ENCODE results near the gene DCXR. TPM values are rescaled to one million over a fixed set of nuclear protein-coding genes. Genes with fewer than 3 reads are reported as not detected.

DCXR gene
- total RNA-seq, 1 donor from 2014 or later = 143 TPM

GRCh38 chr17:82006468-82007227 is 30.8 kb downstream of the DCXR start:
- intact Hi-C loops (cut with DNase I) = no loop called here
- no peak for DNase-seq
- TF ChIP-seq, protein P1, sequence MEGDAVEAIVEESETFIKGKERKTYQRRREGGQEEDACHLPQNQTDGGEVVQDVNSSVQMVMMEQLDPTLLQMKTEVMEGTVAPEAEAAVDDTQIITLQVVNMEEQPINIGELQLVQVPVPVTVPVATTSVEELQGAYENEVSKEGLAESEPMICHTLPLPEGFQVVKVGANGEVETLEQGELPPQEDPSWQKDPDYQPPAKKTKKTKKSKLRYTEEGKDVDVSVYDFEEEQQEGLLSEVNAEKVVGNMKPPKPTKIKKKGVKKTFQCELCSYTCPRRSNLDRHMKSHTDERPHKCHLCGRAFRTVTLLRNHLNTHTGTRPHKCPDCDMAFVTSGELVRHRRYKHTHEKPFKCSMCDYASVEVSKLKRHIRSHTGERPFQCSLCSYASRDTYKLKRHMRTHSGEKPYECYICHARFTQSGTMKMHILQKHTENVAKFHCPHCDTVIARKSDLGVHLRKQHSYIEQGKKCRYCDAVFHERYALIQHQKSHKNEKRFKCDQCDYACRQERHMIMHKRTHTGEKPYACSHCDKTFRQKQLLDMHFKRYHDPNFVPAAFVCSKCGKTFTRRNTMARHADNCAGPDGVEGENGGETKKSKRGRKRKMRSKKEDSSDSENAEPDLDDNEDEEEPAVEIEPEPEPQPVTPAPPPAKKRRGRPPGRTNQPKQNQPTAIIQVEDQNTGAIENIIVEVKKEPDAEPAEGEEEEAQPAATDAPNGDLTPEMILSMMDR (IDR thresholded peaks at IDR 0.05) = no peak
- ATAC-seq = no peak
- Histone ChIP-seq H3K36me3 (no peaks in the 10 kb centered on the region), H3K27me3 (no peaks in the 10 kb centered on the region), H3K4me3 (no peak overlapping the region), H3K4me1 (no peaks in the 10 kb centered on the region), H3K9me3 (no peaks in the 10 kb centered on the region), H3K27ac (no peak overlapping the region)

GRCh38 chr17:82005701-82006348 is 31.7 kb downstream of the DCXR start:
- no peak for DNase-seq
- ATAC-seq = no peak
- no peaks in the 10 kb centered on the region for H3K36me3 ChIP-seq
- H3K9me3 ChIP-seq = no peaks in the 10 kb centered on the region
- H3K4me1 ChIP-seq = no peaks in the 10 kb centered on the region
- intact Hi-C loops (cut with DNase I) = no loop called here
- H3K4me3 ChIP-seq = no peak overlapping the region
- TF ChIP-seq, protein P1 (IDR thresholded peaks at IDR 0.05) = no peak
- no peaks in the 10 kb centered on the region for H3K27me3 ChIP-seq
- H3K27ac ChIP-seq = no peak overlapping the region

- ATAC-seq (no peak), DNase-seq (no peak)
- Histone ChIP-seq H3K27ac (no peak overlapping the region), H3K4me1 (no peaks in the 10 kb centered on the region), H3K9me3 (no peaks in the 10 kb centered on the region), H3K4me3 (no peak overlapping the region), H3K27me3 (no peaks in the 10 kb centered on the region), H3K36me3 (no peaks in the 10 kb centered on the region)
- intact Hi-C loops (cut with DNase I) = no loop called here
- TF ChIP-seq, protein P1 (IDR thresholded peaks at IDR 0.05) = no peak
These were observed 32.7 kb downstream of the DCXR start for GRCh38 chr17:82004517-82005455.

DNA sequence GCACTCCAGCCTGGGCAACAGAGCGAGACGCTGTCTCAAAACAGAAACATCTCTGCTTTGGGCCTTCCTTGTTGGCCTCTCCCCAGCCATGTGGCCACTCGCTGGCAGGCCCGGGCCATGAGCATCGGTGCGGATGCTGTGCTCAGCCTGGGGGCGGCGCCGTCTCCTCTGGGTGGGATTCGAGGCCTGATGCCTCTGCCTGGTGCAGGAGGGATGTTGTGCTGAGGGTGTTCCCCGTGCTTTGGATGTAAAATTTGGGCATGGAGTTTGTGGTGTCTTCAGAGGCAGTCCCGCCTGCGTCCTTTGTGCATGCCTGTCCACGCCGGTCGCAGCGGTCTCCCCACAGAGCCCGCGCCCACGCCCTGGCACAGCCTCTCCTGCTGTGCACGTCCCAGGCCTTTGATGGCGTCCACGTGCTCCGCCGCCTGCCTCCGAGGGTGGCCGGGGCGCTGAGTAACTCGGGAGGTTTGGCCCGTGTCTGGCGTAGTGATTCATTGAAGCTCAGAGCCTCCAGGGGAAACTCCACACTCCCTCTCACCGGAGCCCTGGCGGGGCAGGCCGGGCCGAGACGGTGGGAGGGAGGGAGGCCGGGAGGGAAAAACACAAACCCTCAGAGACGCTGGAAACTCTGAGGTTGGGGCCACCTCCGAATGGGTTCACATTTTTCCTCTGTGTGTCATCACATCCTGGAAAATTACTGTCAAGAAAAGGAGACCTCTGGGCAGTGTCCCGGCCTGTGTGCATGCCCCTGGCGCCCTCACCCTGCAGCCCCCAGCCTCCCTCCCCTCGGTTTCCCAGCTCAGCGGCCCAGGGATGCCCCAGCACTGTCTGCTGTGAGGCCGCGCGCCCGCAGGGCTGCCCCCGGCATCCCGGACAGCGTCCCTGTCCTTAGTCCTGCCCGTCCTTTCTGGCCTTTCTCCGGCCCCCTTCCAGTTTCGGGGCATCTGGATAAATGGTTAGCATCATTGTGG is 33.8 kb downstream of the DCXR start:
- H3K9me3 ChIP-seq = no peaks in the 10 kb centered on the region
- TF ChIP-seq, protein P1 (IDR thresholded peaks at IDR 0.05) = no peak
- H3K27ac ChIP-seq = no peak overlapping the region
- ATAC-seq (no peak), DNase-seq (no peak)
- H3K4me3 ChIP-seq = no peak overlapping the region
- no peaks in the 10 kb centered on the region for H3K36me3 ChIP-seq
- H3K4me1 ChIP-seq = no peaks in the 10 kb centered on the region
- no peaks in the 10 kb centered on the region for H3K27me3 ChIP-seq
- intact Hi-C loops (cut with DNase I) = no loop called here
